NCI-H774 (cell line): ENCODE data around the gene NRF1.
"Not testable (repeated sequence)": the region's sequence is repeated elsewhere in the genome, so short reads cannot be mapped to it uniquely, and the experiment has no call there.

Experiments used
- DNase-seq: peaks from one replicate; lab custom pipeline; 2025; lab: John Stamatoyannopoulos, UW

Gene NRF1

GRCh38 chr7:129607471-129608120, 3.9 kb upstream of the NRF1 start:
- no peak for DNase-seq

DNA sequence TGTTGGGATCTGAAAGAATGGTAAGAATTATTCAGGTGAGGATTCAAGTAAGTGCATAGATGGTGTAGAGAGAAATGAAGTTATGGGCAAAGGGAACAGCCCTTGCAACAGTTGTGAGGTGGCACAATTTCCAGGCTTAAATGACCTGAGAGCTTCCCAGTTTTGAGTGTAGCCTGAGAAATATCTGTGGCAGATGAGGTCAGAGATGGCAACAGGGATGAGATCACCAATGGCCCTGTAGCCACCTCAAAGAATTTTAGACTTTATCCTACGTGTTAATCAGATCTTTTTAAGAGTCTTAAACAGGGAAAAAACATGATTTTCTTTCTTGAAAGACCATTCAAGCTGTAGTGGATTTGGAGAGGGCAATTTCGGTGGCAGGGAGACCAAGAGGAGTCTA, 1.9 kb upstream of the NRF1 start:
- no peak for DNase-seq

GRCh38 chr7:129610709-129611245, 743 bp upstream of the NRF1 start:
- no peak for DNase-seq

- DNase-seq = no peak
These were observed 844 bp downstream of the NRF1 start for GRCh38 chr7:129612112-129613015.

GRCh38 chr7:129613016-129613337, 1.5 kb downstream of the NRF1 start:
- DNase-seq = no peak

DNA sequence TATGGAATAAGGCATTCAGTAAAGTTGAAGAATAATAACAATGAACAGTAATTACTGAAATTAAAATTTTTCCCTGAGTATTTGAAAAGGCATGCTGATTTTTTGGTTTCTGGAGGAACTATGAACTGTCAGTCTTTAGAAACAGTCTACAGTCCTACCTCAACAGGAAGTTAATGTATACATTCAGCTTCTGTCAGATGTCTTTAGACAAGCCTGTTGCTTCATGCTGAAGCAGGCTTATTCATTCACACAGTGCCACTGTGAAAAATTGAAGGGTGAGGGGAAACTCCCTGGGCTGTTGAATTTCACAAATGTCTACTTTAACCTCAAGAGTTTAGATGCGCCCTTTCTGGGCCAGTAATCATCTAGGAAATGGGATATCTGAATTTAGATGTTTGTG, 3.5 kb downstream of the NRF1 start:
- no peak for DNase-seq

GRCh38 chr7:129616530-129616929, 5.0 kb downstream of the NRF1 start:
- DNase-seq = no peak

DNA sequence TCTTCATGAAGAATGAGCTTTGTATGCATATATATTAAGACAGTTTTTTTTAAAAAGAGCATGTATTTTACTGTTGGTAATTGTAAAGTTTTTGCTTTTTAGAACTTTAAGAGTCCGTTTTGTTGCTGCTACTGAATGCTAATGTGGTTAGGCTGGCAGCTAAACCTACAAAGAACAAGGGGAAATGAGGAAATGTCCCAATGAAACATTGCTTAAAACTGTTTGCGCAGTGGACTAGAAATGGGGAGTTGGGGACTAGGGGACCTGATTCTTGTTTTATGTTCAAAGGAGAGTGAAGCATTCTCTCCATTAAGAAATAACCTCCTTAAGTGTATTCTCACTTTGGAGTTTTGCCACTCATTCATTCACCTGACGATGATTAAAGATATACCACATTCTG, 5.7 kb downstream of the NRF1 start:
- no peak for DNase-seq

- no peak for DNase-seq
These were observed 6.1 kb downstream of the NRF1 start for GRCh38 chr7:129617652-129618051.

DNA sequence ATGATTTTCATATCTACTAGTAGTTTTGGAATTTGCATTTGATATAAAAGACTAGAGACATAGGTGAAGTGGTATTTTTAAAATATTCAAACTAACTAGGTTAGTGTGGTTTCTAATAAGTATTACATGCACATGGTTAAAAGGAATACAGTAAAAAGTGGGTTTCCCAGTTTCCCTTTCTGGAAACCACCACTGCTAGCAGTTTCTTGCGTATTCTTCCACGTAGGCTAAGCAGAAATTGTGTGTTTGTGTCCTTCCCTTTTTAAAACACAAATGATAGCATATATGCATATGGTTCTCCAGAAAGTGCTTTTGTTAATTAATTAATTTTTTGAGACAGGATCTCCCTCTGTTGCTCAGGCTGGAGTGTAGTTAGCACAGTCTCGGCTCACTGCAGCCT, 15.4 kb downstream of the NRF1 start:
- no peak for DNase-seq

GRCh38 chr7:129630341-129630740, 18.8 kb downstream of the NRF1 start:
- DNase-seq = no peak

DNA sequence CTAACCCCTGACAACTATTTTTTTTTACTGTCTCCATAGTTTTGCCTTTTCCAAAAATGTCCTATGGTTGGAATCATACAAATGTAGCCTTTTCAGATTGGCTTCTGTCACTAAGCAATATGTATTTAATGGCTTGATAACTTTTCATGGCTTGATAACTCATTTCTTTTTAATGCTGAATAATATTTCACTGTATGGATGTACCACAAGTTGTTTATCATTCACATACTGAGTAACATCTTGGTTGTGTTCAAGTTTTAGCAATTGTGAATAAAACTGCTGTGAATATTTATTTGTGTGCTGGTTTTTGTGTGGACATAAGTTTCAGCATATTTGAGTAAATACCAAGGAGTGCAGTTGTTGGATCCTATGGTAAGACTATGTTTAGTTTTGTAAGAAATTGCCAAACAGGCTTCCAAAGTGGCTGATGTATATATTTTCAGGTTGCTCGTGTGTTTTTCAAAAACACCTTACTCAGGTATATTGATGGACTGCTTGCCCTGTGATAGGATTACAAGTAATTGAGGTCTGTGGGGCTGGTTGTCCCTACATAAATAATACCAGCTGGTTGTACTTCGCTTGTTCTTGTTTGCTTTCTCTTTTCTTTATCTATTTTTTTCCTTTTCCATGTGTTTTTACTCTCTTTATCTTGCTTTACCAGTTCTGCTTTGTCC, 23.0 kb downstream of the NRF1 start:
- no peak for DNase-seq

GRCh38 chr7:129635300-129636029, 23.9 kb downstream of the NRF1 start:
- DNase-seq = peak; percentile 34

- DNase-seq = not testable (repeated sequence)
These were observed 24.6 kb downstream of the NRF1 start for GRCh38 chr7:129636030-129636550.

GRCh38 chr7:129636641-129637040, 25.1 kb downstream of the NRF1 start:
- no peak for DNase-seq

DNA sequence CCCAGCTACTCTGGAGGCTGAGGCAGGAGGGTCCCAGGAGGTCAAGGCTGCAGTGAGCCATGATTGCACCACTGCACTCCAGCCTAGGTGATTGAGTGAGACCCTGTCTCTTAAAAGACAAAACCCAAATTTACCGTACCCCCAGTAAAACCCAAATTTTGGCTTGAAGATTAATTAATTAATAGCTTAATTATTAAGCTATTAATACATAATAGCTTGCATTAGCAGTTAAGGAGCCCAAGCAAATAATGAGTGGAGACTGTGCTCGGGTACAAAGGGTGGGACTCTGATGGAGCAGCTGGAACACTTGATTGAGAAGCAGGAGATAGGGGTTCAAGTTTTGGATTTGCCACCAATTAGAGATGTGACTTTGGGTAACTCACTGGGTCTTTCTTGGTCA, 28.9 kb downstream of the NRF1 start:
- no peak for DNase-seq

DNA sequence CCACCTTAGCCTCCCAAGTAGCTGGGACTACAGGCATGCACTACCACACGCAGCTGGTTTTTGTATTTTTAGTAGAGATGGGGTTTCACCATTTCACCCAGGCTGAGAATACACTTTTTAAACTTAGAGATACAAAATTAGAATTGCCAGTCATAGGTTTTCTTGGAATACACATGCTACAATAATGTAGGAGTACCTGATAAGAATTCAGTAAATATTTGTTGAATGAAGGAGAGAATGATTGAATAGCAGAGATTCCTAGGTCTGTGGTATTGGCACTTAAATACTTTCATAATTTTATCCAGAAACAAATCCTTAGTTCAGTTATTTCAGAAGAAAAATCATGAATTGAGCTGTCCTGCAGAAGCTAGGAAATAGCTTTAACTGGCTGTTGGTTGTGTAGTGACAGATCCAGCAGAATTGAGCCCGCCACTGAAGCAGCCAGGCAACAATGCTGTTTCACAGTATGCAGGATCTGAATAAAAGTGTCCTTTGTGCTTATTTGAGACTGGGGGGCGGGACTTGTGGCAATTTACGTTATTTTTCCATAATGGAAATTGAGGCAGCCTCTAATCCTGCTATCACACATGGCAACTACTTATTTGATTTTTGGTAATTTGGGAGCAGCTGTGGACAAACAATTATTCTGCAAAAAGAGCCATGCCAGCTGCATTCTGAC, 31.5 kb downstream of the NRF1 start:
- peak; percentile 41 for DNase-seq

- DNase-seq = peak; percentile 41
These were observed 32.1 kb downstream of the NRF1 start for GRCh38 chr7:129643550-129644170.

- DNase-seq = peak; percentile 22
These were observed 33.2 kb downstream of the NRF1 start for GRCh38 chr7:129644634-129645230.

- no peak for DNase-seq
These were observed 35.0 kb downstream of the NRF1 start for GRCh38 chr7:129646369-129647021.
